GM13976 (cell line): ENCODE data around the gene FSTL5.

Experiments
- DNase-seq: peaks from one replicate; pipeline ENCODE4 v3.0.0; 2012; ENCODE audit warnings: low spot score
- CTCF ChIP-seq: IDR thresholded peaks from 2 replicates; pipeline ENCODE4 v1.5.1; 2012; ENCODE audit warnings: borderline replicate concordance, mild to moderate bottlenecking; ENCODE audit not compliant: insufficient read depth; ENCODE audit errors: extremely low read depth, missing control alignments, control extremely low read depth
- in situ Hi-C: fragments of 300-500 bp; cut with MboI; formaldehyde crosslinking; loops from one replicate; pipeline ENCODE4 v1.12.0; 2022; ENCODE audit warnings: low sequenced_read_pairs, mixed read lengths, inconsistent platforms; ENCODE audit not compliant: unreplicated experiment

Gene FSTL5

DNA sequence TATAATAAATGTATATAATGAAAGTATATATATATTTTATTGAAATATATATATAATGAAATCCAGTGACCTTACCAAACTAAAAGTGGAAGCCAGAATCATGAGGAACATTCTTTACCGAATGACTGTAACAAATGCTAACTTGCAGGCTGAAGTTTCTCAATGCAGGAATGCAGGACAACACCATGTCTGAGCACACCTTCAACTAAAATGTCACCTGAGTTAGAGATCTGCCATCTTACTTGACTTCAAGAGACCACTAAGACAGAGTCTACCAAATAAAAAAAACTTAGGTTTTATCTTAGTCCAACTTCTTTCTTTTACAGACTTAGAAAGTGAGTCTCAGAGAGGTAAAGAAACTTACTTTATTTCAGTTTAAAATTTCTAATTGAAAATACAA lies 176.2 kb downstream of the FSTL5 start:
- in situ Hi-C loops = no loop called here
- TF ChIP-seq CTCF = no peak
- DNase-seq = no peak

GRCh38 chr4:161952382-161952781 lies 211.4 kb downstream of the FSTL5 start:
- TF ChIP-seq CTCF = no peak
- in situ Hi-C loops = no loop called here
- no peak for DNase-seq

DNA sequence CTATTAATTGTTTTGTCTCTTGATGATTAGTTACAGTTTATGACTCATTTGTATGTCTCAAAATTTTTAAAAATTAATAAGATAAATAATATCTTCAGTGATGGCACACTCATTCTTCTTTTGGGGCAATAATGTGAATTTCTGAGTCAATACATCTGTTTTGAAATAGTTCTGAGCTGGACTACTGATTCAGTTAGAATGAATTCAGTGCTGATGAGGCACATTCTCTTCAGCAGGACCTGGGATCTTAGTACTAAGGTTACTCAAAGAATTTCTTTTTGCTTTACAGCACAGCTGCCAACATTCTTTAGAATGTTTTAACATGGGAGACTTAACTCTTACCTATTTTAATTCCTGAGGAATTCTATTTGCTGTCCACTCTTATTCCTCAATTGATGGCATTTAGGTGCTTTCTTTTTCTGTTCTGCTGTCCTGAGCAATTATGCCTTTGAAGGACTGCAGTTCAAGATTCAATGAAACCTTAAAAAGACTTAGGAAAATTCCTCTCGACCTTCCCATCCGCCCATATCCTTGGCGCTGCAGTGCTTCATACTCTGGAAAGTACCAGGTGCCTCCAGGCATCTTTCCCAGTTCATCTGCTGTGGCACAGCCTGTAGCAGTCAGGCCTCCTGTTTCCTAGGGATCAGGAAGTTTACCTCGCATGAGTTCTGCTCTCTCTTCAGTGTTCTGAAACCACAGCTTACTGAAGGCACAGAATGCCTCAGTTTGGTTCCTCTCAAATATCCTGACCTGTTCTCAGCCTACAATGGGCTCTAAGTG lies 213.7 kb downstream of the FSTL5 start:
- in situ Hi-C loops = no loop called here
- no peak for TF ChIP-seq CTCF
- DNase-seq = no peak

DNA sequence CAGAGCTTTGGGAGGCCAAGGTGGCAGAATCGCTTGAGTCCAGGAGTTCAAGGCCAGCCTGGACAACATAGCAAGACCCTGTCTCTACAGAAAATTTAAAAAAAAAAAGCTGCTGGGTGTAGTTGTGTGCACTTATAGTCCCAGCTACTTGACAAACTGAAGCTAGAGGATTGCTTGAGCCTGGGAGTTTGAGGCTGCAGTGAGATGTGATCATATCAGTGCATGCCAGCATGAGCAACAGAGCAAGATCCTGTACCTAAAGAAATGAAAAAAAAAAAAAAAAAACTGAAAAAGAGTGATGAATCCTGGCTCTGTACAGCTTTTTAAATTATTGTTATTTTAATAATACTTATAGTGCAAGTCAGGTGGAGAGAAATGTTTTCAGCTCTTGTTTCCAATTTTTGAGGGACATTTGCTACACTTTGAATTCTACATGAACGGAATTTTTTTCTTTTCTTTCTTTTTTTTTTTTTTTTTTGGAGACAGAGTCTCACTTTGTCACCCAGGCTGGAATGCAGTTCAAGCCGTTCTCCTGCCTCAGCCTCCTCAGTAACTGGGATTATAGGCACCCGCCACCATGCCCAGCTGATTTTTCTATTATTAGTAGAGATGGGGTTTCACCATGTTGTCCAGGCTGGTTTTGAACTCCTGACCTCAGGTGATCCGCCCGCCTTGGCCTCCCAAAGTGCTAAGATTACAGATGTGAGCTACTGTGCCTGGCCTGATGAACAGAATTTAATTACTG lies 215.6 kb downstream of the FSTL5 start:
- in situ Hi-C loops = no loop called here
- no peak for DNase-seq
- no peak for TF ChIP-seq CTCF

GRCh38 chr4:161937596-161937995 lies 226.2 kb downstream of the FSTL5 start:
- no peak for DNase-seq
- in situ Hi-C loops = no loop called here
- TF ChIP-seq CTCF = no peak

DNA sequence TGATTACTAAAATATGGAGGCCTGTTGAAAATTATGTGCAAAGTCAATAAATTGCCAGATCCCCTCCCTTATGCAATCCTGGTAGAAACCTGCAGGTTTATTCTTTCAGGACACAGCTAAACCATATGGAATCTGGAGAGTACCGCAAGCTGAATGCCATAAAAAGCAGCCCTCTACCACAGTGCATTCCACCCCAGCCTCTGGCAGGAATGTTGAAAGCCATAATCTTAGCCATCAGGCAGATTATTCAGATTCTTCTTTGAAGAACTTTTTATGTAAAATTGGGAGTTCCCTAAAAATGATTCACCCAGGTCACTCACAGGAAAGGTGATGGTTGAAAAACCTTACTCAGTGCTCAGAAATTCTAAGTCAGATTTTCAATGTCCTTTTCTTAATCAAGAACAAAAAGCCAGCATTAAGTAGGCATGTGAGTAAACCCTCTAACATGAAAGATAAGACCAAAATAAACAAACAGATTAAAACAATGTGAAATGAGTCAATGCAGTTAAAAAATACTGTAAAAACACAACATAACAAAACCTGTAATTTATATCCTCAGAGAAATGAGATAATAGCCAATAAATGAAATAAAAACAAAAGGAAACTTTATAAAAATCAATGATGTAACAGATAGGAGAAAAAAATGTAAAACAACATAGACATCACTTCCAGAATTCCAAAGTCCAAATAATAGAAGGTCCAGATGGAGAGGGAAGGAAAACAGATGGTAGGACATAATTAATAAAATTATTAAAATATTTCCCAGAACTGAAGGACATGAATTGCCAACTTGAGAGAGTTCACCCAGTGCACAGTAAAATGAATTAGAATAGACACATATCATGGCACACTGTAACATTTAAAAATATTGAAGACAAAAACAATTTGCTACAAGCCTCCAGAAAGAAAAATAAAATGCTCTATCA lies 226.9 kb downstream of the FSTL5 start:
- no peak for DNase-seq
- no peak for TF ChIP-seq CTCF
- in situ Hi-C loops = no loop called here
